ENCODE results near the gene SNCAIP.

SNCAIP gene

DNA sequence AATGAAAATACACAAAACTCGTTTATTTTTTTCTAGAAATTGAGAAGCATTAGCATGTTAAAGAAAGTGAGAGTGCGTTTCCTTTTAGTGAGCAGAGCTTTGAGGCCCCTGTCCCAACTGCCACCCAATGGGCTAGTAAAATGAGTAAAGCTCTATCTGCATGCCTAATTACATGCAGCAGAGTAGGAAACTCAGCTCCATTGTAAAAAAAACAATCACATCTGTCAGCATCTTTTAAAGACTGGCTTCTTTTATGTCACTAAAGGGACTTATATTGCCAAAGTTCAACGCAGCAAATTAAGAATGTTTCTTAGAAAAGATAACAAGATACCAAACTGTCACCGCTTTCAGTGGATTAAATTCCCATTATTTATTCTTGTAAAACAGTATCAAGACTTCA, 154.0 kb downstream of the SNCAIP start:
- no peak for ATAC-seq
- TF ChIP-seq ZFP30 (CRISPR knock-in tag; IDR thresholded peaks at IDR 0.05) (no peak), ZNF8 (CRISPR knock-in tag; IDR thresholded peaks at IDR 0.05) (no peak), SNAI2 (CRISPR knock-in tag; IDR thresholded peaks at IDR 0.05) (no peak), BACH2 (CRISPR knock-in tag; IDR thresholded peaks at IDR 0.05; ENCODE audit: borderline replicate concordance) (no peak), GLIS3 (CRISPR knock-in tag; IDR thresholded peaks at IDR 0.05) (no peak), TCF4 (CRISPR knock-in tag; IDR thresholded peaks at IDR 0.05; ENCODE audit: borderline replicate concordance) (no peak), ZNF565 (CRISPR knock-in tag; conservative IDR thresholded peaks at IDR 0.05; ENCODE audit: low read depth) (no peak), ZNF70 (CRISPR knock-in tag; IDR thresholded peaks at IDR 0.05) (no peak), PATZ1 (CRISPR knock-in tag; IDR thresholded peaks at IDR 0.05; ENCODE audit: borderline replicate concordance) (no peak), TOX (CRISPR knock-in tag; IDR thresholded peaks at IDR 0.05; ENCODE audit: borderline replicate concordance) (no peak), ZC3H10 (CRISPR knock-in tag; IDR thresholded peaks at IDR 0.05) (no peak), ISL1 (CRISPR knock-in tag; IDR thresholded peaks at IDR 0.05) (no peak), PPARA (CRISPR knock-in tag; IDR thresholded peaks at IDR 0.05; ENCODE audit: borderline replicate concordance) (no peak), CSDC2 (CRISPR knock-in tag; IDR thresholded peaks at IDR 0.05) (no peak), OSR1 (CRISPR knock-in tag; IDR thresholded peaks at IDR 0.05) (no peak), CSRNP3 (CRISPR knock-in tag; IDR thresholded peaks at IDR 0.05) (no peak), RARB (CRISPR knock-in tag; IDR thresholded peaks at IDR 0.05) (no peak)
- TF ChIP-seq, protein P1, sequence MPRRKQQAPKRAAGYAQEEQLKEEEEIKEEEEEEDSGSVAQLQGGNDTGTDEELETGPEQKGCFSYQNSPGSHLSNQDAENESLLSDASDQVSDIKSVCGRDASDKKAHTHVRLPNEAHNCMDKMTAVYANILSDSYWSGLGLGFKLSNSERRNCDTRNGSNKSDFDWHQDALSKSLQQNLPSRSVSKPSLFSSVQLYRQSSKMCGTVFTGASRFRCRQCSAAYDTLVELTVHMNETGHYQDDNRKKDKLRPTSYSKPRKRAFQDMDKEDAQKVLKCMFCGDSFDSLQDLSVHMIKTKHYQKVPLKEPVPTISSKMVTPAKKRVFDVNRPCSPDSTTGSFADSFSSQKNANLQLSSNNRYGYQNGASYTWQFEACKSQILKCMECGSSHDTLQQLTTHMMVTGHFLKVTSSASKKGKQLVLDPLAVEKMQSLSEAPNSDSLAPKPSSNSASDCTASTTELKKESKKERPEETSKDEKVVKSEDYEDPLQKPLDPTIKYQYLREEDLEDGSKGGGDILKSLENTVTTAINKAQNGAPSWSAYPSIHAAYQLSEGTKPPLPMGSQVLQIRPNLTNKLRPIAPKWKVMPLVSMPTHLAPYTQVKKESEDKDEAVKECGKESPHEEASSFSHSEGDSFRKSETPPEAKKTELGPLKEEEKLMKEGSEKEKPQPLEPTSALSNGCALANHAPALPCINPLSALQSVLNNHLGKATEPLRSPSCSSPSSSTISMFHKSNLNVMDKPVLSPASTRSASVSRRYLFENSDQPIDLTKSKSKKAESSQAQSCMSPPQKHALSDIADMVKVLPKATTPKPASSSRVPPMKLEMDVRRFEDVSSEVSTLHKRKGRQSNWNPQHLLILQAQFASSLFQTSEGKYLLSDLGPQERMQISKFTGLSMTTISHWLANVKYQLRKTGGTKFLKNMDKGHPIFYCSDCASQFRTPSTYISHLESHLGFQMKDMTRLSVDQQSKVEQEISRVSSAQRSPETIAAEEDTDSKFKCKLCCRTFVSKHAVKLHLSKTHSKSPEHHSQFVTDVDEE (CRISPR knock-in tag; IDR thresholded peaks at IDR 0.05), result no peak

DNA sequence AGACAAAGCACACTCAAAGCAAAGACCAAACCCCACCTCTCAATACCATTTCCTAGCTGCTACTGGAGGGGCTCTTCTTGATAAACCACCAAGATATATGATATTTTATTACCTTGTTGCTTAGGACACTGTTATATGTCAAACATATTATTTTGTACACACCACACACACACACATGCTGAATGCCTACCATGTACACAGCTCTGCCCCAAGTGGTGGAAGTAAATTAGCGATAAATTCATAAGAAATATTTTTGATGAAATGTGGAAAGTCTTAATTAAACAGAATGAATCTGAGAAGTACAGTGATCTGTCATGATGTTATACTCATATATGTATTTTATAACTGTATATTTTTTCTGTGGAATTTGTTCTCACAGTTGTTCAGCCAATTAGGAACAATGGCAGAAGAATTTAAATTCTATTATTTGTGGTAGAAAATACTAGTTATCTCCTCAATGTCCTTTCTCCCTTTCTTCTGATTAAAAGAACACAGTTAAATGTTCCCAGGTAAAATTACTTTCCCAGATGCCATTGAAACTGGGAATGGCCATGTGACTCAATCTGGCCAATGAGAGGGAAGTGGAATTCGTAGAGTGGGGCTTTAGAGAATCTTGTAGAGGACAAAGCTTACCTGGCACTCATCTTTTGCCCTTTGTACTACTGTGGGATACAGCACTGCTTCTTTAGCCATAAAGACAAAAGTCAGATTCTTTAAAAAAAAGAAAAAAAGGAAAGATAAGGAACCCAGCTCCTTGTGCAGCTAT, 156.5 kb downstream of the SNCAIP start:
- ATAC-seq, result no peak
- TF ChIP-seq RARB (CRISPR knock-in tag; IDR thresholded peaks at IDR 0.05) (no peak), SNAI2 (CRISPR knock-in tag; IDR thresholded peaks at IDR 0.05) (no peak), TOX (CRISPR knock-in tag; IDR thresholded peaks at IDR 0.05; ENCODE audit: borderline replicate concordance) (no peak), TCF4 (CRISPR knock-in tag; IDR thresholded peaks at IDR 0.05; ENCODE audit: borderline replicate concordance) (no peak), BACH2 (CRISPR knock-in tag; IDR thresholded peaks at IDR 0.05; ENCODE audit: borderline replicate concordance) (no peak), CSDC2 (CRISPR knock-in tag; IDR thresholded peaks at IDR 0.05) (no peak), ISL1 (CRISPR knock-in tag; IDR thresholded peaks at IDR 0.05) (no peak), OSR1 (CRISPR knock-in tag; IDR thresholded peaks at IDR 0.05) (no peak), ZNF8 (CRISPR knock-in tag; IDR thresholded peaks at IDR 0.05) (no peak), ZNF70 (CRISPR knock-in tag; IDR thresholded peaks at IDR 0.05) (no peak), CSRNP3 (CRISPR knock-in tag; IDR thresholded peaks at IDR 0.05) (no peak), ZC3H10 (CRISPR knock-in tag; IDR thresholded peaks at IDR 0.05) (no peak), ZFP30 (CRISPR knock-in tag; IDR thresholded peaks at IDR 0.05) (no peak), POU6F1 (CRISPR knock-in tag; IDR thresholded peaks at IDR 0.05; ENCODE audit: borderline replicate concordance, low read depth) (no peak), ARNTL (CRISPR knock-in tag; IDR thresholded peaks at IDR 0.05; ENCODE audit: borderline replicate concordance, low read depth) (no peak), PATZ1 (CRISPR knock-in tag; IDR thresholded peaks at IDR 0.05; ENCODE audit: borderline replicate concordance) (no peak), PPARA (CRISPR knock-in tag; IDR thresholded peaks at IDR 0.05; ENCODE audit: borderline replicate concordance) (no peak), ESRRG (CRISPR knock-in tag; IDR thresholded peaks at IDR 0.05) (no peak)
- TF ChIP-seq, protein P1 (CRISPR knock-in tag; IDR thresholded peaks at IDR 0.05), result no peak

All from SK-N-SH treated with all-trans-retinoic acid at 6 μM for 48 hours (cell line).